PC-3 (cell line): Measurements from ENCODE around the gene ZBTB22. TPM values are rescaled to one million over a fixed set of nuclear protein-coding genes. Genes with fewer than 3 reads are reported as not detected.
"Not testable (repeated sequence)": the region's sequence is repeated elsewhere in the genome, so short reads cannot be mapped to it uniquely, and the experiment has no call there.

ENCODE experiments used
- ATAC-seq: fragments of 200-7000 bp; cut with Tn5 transposase; 2 replicates; pipeline ENCODE4 v1.9.1; 2020; ENCODE audit warnings: mild to moderate bottlenecking, moderate library complexity
- BruUV-seq: library from RNA; stranded (reverse); fragments of 400-500 nt; replicated peaks from 2 replicates; lab custom pipeline; 2021; lab: Mats Ljungman, UMichigan
- CTCF ChIA-PET: fragments of 300-600 bp; sonication (Branson Sonifier 250); formaldehyde crosslinking; loops from one replicate; lab custom pipeline; 2022; ENCODE audit warnings: antibody characterized with exemption; lab: Charles Lee
- POLR2A ChIA-PET: fragments of 300-600 bp; sonication (Branson Sonifier 250); formaldehyde crosslinking; loops from one replicate; lab custom pipeline; 2022; ENCODE audit warnings: antibody characterized with exemption; ENCODE audit not compliant: unreplicated experiment; lab: Charles Lee
- DNase-seq: peaks from one replicate; pipeline ENCODE4 v3.0.0-alpha.2; 2015
- H2AFZ ChIP-seq: fragments of 300-600 bp; sonication (generic); 2 replicates; pipeline ENCODE4 v1.6.0; 2016; ENCODE audit warnings: antibody characterized with exemption, low read length
- H3F3A ChIP-seq: fragments of 300-600 bp; sonication (generic); one replicate; pipeline ENCODE4 v1.6.0; 2017; ENCODE audit warnings: antibody characterized with exemption, low read length, control low read depth, mild to moderate bottlenecking; ENCODE audit not compliant: unreplicated experiment
- H3K27ac ChIP-seq: fragments of 300-600 bp; sonication (generic); 2 replicates; pipeline ENCODE4 v1.5.1; 2016; ENCODE audit warnings: mild to moderate bottlenecking, low read length
- H3K27me3 ChIP-seq: fragments of 300-600 bp; sonication (generic); 2 replicates; pipeline ENCODE4 v1.6.1; 2016; ENCODE audit warnings: low read length, mixed read lengths
- H3K36me3 ChIP-seq: fragments of 300-600 bp; sonication (generic); 2 replicates; pipeline ENCODE4 v1.6.1; 2016; ENCODE audit warnings: low read depth, mixed run types, low read length, mixed read lengths
- H3K4me1 ChIP-seq: fragments of 300-600 bp; sonication (generic); 2 replicates; pipeline ENCODE4 v1.5.1; 2016; ENCODE audit warnings: low read length; ENCODE audit not compliant: insufficient read depth
- H3K4me2 ChIP-seq: fragments of 300-600 bp; sonication (generic); 2 replicates; pipeline ENCODE4 v1.6.0; 2016; ENCODE audit warnings: low read length
- H3K4me3 ChIP-seq: fragments of 300-600 bp; sonication (generic); 2 replicates; pipeline ENCODE4 v1.5.1; 2016; ENCODE audit warnings: mild to moderate bottlenecking, low read length, mixed read lengths
- H3K79me2 ChIP-seq: fragments of 300-600 bp; sonication (generic); 2 replicates; pipeline ENCODE4 v1.6.1; 2017; ENCODE audit warnings: low read length, mixed read lengths
- H3K9ac ChIP-seq: fragments of 300-600 bp; sonication (generic); 2 replicates; pipeline ENCODE4 v1.6.0; 2016; ENCODE audit warnings: mild to moderate bottlenecking, low read length
- H3K9me2 ChIP-seq: fragments of 300-600 bp; sonication (generic); replicated peaks from 2 replicates; pipeline ENCODE4 v1.6.1; 2016; ENCODE audit warnings: mixed run types, low read length, mixed read lengths
- H3K9me3 ChIP-seq: fragments of 300-600 bp; sonication (generic); 2 replicates; pipeline ENCODE4 v1.6.1; 2016; ENCODE audit warnings: low read length, mixed read lengths
- H4K20me1 ChIP-seq: fragments of 300-600 bp; sonication (generic); 2 replicates; pipeline ENCODE4 v1.6.1; 2016; ENCODE audit warnings: low read length, mixed read lengths
- CTCF ChIP-seq: fragments of 300-600 bp; sonication (generic); conservative IDR thresholded peaks from 2 replicates; pipeline ENCODE4 v1.5.1; 2017; ENCODE audit warnings: antibody characterized with exemption, low read depth, mild to moderate bottlenecking, low read length
- EZH2 ChIP-seq: fragments of 300-600 bp; sonication (generic); IDR thresholded peaks from one replicate; pipeline ENCODE4 v1.6.1; 2017; ENCODE audit warnings: antibody characterized with exemption, mild to moderate bottlenecking, low read length; ENCODE audit not compliant: unreplicated experiment
- EZH2phosphoT487 ChIP-seq: fragments of 300-600 bp; sonication (generic); IDR thresholded peaks from 2 replicates; pipeline ENCODE4 v1.6.1; 2018; ENCODE audit warnings: mild to moderate bottlenecking, antibody characterized with exemption, low read length, borderline replicate concordance
- intact Hi-C: fragments of 100-400 bp; cut with micrococcal nuclease; formaldehyde crosslinking; loops from 2 replicates; pipeline ENCODE4 v1.9.0; 2023
- total RNA-seq: library from RNA; depleted of rRNA; stranded (reverse); fragments of >200 nt; gene quantifications from 2 replicates; pipeline ENCODE4 v1.2.3, GENCODE V29; 2014

The ZBTB22 gene
- total RNA-seq, 1 experiment from 2014 or later = 18.8 TPM

GRCh38 chr6:33288141-33288920, 29.2 kb downstream of the ZBTB22 start:
- TF ChIP-seq EZH2phosphoT487 (no peak), CTCF (no peak), EZH2 (no peak)
- ChIA-PET POLR2A (interaction anchor here (1.1 to 1.5 kb wide), 2 partner anchors 11 to 16 kb away, joined by 4 to 7 read pairs; partner anchors contain the start of genes RPS18 and VPS52), CTCF (no interaction called here)
- TSS peak; percentile 68 for BruUV-seq
- intact Hi-C loops = no loop called here
- Histone ChIP-seq H3K9me2 (no peaks in the 10 kb centered on the region), H3K9me3 (no peaks in the 10 kb centered on the region), H3F3A (no peaks in the 10 kb centered on the region), H2AFZ (peak overlapping the region; percentile 98), H3K4me3 (peak overlapping the region; percentile 97), H3K4me1 (peaks cover 17% of the 10 kb centered on the region), H3K27ac (peak overlapping the region; percentile 6), H3K36me3 (peaks cover 42% of the 10 kb centered on the region), H4K20me1 (no peaks in the 10 kb centered on the region), H3K79me2 (peaks cover 52% of the 10 kb centered on the region), H3K9ac (peak overlapping the region; percentile 91), H3K27me3 (no peaks in the 10 kb centered on the region), H3K4me2 (peak overlapping the region; percentile 98)
- ATAC-seq (no peak), DNase-seq (no peak)

DNA sequence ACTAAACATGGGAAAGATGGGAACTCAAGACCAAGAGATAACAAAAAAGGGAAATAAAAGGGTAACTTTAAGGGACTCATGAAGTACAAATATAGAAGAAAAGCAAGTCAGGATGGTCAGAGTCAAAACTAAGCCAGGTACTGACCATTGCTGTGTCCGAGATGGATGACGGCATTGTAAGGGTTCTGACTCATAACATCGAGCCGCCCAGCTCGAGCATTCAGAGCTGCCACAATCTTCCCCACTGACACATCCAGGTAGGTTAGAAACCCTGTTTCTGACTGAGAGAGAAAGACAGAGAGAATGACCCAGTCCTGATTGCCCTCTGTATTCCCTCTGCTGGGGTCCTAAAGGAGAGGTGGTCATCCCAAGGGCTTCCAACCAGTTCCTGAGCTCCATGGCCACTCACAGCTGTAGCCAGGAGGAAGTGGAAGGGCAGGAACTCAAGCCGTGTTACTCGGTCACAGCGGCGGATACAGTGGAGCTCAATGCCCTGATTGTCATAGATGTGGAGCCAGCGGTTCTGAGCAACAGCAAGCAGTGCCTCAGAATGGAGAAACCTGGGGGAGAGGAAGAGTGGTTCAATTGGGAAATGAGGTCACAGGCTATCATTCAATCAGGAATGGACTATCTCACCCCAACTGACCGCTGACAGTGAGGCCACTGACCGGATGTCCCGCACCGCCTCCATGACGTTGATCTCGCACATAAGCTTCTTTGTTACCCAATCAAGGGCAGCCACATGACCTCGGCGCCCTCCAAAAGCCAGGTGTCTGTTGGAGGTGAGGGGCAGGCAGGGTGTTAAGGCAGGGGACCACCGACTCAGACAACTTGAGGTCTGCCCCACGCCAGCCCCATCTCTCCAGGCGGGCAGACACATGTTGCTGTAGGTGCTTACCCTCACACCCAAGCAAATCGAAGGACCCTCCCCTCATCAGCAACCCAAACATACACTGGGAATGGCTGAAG, 30.3 kb downstream of the ZBTB22 start:
- no peak for ATAC-seq
- Histone ChIP-seq H3K4me2 (peak overlapping the region; percentile 98; the same call in 1 of the 2 replicates), H4K20me1 (no peaks in the 10 kb centered on the region), H2AFZ (no peak overlapping the region), H3F3A (no peaks in the 10 kb centered on the region), H3K4me3 (0 out of 2 replicates have a peak overlapping the region, but pooled peaks have one; percentile 97), H3K9me3 (no peaks in the 10 kb centered on the region), H3K36me3 (peaks cover 43% of the 10 kb centered on the region), H3K27me3 (no peaks in the 10 kb centered on the region), H3K27ac (no peak overlapping the region), H3K9ac (no peak overlapping the region), H3K79me2 (peaks cover 52% of the 10 kb centered on the region), H3K9me2 (no peaks in the 10 kb centered on the region), H3K4me1 (peaks cover 17% of the 10 kb centered on the region)
- no peak for TF ChIP-seq CTCF
- no peak for TF ChIP-seq EZH2
- TF ChIP-seq EZH2phosphoT487 = no peak
- ChIA-PET CTCF (no interaction called here), POLR2A (no interaction called here)
- intact Hi-C loops = no loop called here
- no peak for DNase-seq
- BruUV-seq = no TSS peak

DNA sequence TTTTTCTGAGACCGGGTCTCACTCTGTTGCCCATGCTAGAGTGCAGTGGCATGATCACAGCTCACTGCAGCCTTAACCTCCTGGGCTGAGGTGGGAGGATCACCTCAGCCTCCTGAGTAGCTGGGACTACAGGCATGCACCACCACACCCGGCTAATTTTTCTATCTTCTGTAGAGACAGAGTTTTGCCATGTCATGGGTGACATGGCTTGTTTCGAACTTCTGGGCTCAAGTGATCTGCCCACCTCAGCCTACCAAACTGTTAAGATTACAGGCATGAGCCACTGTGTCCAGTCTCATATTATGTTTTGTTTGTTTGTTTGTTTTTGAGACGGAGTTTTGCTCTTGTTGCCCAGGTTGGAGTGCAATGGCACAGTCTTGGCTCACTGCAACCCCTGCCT, 32.3 kb downstream of the ZBTB22 start:
- H3K27ac ChIP-seq, intact Hi-C loops, H3K4me2 ChIP-seq, H4K20me1 ChIP-seq, DNase-seq, H3K9me2 ChIP-seq, H3K9ac ChIP-seq, BruUV-seq, H3F3A ChIP-seq, CTCF ChIA-PET, H3K4me3 ChIP-seq, ATAC-seq, H3K9me3 ChIP-seq, H3K27me3 ChIP-seq, H2AFZ ChIP-seq: not testable (repeated sequence)
- peaks cover 12% of the 10 kb centered on the region for H3K4me1 ChIP-seq
- H3K79me2 ChIP-seq = peaks cover 34% of the 10 kb centered on the region
- POLR2A ChIA-PET = interaction anchor here (1.1 kb wide), 1 partner anchor 32 kb away, joined by 6 read pairs; the partner anchor contains the start of gene ZBTB22
- peaks cover 38% of the 10 kb centered on the region for H3K36me3 ChIP-seq
